Embryonic facial prominence (tissue), 1 donor: ENCODE results near the gene CFAP61.
"Not testable (repeated sequence)": the region's sequence is repeated elsewhere in the genome, so short reads cannot be mapped to it uniquely, and the experiment has no call there.

ENCODE experiments used
- DNase-seq: peaks from one replicate; pipeline ENCODE4 v3.0.0-alpha.2; 2016; ENCODE audit errors: extremely low spot score

The CFAP61 gene

DNA sequence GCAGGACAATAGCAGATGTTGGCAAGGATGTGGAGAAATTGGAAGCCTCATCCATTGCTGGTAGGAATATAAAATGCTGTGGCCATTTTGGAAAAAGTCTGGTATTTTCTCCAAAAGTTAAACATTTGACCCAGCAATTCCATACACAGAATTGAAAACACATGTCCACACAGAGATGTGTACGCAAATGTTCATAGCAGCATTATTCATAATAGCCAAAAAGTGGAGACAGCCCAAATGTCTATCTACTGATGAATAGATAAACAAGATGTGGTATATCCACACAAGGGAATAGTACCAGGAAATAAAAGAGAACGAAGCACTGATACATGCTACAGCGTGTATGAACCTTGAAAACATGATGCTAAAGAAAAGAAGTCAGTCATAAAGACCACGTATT, 40.5 kb downstream of the CFAP61 start:
- DNase-seq, result no peak

DNA sequence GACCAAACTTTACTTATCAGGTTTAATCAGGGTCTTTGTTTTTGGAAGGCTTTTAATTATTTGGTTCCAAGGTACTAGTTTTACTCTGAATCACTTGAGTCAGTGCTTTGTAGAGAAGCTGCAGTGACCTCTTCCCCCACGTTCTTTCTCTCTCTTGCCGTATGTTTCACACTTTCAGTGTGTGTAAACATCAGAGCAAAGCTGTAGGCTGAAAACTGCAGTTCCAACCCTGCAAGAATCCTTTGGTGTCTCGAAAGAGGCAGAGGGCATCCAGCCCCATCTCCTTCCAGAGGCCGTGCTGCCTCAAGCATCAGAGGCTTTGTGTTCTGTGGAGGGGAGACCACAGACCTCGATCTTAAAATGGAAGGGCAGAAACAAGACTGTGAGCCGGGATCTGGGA, 42.1 kb downstream of the CFAP61 start:
- DNase-seq, result no peak

DNA sequence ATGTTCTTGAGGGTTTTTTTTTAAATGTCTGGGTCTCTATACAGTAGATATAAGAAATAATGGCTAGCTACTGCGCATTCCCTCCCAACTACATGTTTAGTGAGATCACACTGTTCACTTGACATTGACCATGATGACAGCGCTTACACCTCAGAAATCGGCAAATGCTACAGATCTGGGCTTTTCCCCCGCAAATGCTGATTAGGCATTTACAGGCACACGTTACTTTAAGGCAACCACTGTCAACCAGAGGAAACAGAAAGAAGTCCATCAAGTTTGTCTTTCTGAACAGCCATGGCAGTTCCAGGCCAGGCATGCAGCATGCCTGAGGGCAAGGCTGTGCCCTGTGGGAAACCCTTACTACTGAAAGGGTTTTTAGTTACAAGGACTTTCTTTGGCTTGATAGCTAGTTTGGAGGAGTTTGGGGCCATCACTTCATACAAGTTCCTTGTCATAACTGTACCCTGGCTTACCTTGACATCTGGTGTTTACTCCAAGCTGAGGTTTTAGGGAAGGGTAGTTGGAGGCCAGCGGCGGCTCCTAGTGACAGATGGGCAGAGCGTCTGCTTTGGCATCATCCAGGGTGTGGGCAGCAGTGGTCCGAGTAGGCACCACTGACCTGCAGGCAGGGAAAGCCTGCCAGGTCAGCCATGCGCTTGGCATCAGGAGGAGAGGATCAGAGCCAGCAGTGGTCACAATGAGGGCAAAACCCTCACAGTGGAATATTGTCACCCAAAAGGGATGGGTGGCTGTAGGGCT, 43.0 kb downstream of the CFAP61 start:
- no peak for DNase-seq

DNA sequence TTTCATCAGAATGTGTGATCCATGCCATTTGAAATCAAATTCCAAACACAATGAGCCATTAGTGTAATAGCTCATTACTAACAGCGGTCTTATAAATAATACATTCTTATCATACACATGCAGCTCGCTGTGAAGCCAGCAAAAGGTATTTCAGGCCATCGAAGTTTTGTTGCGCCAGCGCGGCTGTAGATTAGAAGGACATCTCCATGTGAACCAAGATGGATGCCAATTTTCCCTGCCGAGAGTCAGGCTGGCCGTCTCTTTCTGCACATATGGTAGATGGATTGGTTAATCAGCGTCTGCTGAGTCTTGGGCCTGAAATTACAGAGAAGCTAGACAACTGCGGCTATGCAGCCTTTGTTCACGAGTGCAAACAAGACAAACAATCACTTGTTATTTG, 44.1 kb downstream of the CFAP61 start:
- DNase-seq, result no peak

DNA sequence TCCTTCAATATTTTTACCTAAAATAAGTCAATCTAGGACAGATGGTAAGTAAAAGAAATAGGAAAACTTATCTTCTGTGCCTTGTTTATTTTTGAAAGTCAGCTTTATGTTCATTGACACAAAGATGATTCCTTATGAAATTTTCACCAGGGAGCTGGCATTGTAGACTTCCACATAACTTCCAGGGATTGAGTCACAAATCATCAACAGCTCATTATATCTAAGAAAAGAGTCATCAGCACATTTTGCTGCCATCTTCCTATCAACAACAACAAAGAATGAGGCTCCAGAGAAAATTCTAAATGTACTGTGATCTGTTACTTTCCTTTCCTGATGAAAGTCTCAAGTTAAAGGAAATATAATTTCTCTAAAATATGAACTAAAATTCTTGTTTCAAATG, 48.5 kb downstream of the CFAP61 start:
- DNase-seq, result no peak

DNA sequence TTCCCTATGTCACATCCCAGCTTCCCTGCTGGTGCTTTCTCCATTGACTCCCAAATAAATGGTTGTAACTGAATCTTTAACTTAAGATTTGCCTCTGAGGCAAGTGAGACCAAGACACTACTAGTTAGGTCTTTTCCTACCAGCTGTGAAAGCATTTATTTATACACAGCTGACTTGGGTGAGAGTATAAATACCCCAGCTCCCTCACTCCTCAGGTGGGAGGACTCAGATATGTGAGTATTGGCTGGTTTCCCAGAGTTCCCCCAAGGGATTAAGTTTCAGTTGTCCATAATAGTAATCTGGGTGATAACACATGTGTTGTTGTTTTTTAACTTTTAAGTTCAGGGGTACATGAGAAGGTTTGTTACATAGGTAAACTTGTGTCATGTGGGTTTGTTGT, 49.8 kb downstream of the CFAP61 start:
- no peak for DNase-seq

DNA sequence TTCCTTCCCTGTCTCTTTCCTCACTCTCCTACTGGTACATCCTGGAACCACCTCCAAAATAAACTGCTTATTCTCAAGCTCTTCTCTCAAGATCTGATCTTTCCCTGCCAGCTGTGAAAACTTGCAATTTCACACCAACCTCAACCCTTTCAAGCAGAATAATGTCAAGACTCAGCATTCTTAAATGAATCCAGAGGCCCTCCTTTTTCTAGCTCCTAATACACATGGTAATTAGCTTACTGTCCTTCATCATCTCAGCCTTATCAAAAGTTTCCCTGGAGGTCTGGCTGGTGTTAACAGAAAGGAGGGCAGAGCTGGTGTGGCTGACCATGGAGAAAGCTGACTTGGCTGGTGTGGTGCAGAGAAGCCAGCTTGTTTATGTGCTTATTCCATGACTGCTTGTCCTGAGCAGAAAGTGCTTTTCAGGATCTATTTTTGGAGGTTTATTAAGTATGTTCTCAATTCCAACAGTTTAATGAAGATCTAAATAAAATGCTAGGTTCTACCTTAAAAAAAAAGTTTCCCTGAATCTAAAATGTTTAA, 50.5 kb downstream of the CFAP61 start:
- no peak for DNase-seq

DNA sequence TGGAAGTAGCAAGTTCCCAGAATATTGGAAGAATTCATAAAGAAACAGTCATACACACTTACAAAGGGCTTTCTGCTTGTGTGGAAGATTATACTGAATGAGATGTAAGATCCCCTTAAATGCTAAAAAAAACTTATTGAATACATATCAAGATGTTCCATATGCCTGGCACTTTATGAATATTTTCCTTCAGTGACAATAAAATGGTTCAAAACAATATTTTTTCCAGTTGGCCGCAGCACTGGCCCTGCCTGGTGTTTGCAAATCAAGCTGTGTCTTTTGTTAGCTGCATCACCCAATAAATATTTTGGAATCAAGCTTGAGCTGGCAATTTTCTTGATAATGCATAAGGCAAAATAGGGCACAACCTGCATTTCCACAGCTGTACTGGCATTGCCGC, 51.2 kb downstream of the CFAP61 start:
- no peak for DNase-seq

DNA sequence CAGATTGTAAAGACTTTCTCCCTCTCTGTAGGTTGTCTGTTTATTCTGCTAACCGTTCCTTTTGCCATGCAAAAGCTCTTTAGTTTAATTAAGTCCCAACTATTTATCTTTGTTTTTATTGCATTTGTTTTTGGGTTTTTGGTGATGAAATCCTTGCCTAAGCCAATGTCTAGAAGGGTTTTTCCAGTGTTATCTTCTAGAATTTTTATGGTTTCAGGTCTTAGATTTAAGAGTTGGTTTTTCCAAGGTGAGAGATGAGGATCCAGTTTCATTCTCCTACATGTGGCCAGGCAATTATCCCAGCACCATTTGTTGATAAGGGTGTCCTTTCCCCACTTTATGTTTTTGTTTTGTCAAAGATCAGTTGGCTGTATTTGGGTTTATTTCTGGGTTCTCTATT, 70.9 kb downstream of the CFAP61 start:
- not testable (repeated sequence) for DNase-seq

DNA sequence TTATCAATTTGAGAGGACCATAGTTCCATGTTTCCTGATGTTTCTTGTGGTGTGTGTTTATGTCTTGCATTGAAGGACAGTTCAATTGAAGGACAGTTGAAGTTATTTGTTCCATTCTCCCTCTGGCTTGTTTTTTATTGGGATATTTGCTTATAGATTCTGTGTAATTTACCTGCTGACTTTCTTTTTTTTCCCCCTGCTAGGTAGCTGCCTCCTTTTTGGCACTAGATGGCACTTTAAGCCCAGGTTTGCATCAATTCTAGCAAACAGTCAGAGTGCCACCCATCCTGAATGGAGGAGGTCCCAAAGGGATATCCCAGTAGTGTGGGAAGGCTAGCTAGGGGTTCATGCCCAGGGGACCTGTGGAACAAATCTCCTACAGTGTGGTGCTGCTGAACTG, 78.1 kb downstream of the CFAP61 start:
- no peak for DNase-seq

DNA sequence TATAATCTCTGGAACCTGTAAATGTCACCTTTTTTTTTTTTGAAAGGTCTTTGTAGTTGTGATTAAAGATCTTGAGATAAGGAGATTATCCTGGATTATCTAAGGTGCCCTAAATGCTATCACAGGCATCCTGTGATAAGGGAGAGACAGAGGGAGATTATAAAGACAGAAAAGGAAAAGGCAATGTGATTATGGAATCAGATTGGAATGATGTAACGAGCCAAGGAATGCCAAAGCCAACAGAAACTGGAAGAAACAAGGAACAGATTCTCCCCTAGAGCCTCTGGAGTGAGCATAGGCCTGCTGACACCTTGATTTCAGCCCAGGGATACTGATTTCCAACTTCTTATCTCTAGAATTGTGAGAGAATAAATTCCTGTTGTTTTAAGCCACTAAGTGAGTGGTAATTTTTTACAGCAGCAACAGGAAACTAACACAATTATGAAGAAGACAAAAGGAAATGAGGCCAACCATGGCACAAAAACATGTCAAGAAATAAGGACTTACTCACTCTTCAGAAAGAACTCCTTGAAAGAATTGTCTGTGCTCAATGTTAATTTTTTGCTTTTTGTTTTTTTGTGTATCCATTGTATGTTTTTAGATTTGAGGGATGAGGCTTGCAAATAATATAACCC, 82.7 kb downstream of the CFAP61 start:
- no peak for DNase-seq

DNA sequence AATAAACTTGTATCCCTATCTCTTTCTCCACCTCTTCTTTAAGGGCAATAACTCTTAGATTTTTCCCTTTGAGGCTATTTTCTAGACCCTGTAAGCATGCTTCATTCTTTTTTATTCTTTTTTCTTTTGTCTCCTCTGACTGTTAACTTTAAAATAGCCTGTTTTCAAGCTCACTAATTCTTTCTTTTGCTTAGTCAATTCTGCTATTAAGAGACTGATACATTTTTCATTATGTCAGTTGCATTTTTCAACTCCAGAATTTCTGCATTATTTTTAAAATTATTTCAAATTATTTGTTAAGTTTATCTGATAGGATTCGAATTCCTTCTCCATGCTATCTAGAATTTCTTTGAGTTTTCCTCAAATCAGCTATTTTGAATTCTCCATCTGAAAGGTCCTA, 84.0 kb downstream of the CFAP61 start:
- no peak for DNase-seq

DNA sequence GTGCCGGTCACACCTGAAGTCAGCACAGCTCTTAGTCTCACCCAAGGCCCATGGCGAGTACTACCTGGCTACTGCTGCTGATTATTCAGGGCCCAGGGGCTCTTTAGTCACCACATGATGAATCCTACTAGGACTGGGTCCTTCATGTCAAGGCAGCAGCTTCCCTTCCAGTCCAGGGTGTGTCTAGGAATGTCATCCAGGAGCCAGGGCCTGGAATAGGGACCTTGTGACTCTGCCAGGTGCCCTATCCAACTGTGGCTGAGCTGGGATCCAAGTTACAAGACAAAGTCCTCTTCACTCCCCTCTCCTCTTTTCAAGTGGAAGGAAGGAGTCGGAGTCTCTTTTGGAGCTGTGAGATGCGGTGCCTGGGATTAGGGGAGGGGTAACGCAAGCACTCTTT, 85.5 kb downstream of the CFAP61 start:
- no peak for DNase-seq

DNA sequence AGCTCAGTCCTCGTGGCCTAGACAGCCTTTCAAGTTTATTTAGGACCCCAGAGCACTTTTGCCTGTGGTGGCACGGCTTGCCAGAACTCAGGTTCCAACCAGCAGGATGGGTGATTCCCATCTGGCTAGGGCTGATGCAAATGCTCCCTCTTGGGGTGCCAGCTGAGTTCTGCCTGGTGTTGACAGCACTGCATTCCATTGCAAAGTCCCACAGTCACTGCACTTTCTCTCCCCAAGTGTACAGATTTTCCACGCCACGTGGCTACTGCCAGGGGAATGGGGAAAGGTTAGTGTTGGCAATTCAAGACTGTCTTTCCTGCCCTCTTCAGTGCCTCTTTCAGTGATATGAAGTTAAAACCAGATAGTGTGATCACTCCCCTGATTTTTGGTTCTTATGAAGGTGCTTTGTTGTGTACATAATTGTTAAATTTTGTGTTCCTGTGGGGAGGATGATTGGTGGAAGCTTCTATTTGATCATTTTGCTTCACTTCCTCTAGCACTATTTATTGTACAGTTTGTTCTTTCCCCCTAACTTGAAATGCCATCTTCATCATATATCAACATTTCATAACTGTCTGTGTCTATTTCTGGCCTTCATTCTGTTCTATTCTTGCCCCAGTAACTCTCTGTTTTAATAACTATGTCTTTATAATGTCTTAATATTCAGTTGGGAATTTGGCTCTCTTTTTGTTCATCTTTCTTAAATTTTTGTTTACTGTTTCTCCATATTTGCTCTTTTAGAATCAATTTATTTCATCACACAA, 86.2 kb downstream of the CFAP61 start:
- no peak for DNase-seq

DNA sequence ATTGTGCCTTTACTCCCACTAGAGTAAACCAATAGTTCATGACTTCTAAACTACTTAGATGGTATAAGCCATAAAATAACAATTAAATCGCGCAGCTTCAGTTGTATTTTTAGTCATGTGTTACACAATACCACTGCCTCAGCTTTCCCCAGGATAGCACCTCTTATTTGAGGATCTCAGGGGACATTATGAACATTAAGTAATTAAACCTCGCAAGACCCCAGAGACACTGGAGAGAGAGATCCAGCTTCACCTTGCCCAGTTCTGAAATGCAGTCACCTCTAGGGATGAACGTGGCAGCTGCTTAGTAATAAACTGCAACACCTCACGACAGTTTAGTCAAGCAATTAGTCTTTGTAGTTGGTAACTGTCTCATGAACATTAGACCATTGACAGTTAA, 87.1 kb downstream of the CFAP61 start:
- DNase-seq, result no peak

DNA sequence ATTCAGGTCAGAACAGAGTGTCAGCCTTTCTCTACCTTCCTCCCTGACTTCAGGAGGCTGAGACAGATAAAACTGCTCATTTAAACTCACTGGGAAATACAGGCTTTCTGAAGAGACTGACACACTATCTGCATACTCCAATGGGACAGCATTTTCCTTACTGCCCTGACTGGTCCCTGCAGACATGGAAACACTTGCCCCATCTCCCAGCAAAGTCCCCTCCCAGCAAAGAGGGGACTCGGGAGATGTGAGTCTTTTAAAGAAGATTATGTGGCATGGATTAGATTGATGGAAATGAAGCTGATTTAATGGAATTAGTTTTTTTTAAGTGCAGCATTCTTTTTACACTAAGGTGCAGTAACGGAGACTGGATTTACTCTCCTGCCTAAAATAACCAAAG, 90.8 kb downstream of the CFAP61 start:
- DNase-seq, result no peak

DNA sequence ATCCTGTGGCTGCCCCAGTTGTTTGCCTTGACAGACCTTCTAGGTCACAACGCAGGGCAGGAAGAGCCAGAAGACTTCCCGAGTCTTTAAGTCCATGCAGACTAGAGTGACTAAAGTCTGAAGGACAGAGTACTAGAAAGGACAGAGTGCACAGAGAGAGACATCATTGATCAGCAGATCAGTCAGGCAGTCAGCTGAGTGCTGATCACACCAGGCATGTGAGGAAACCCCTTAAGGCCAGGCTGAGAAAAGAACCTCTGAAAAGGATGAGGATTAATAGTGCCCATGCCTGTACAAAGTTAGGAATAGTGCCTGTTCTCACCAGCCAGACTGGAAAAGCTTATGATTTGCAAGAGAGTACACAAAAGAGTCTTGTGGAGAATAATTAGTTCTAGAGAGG, 91.3 kb downstream of the CFAP61 start:
- no peak for DNase-seq

DNA sequence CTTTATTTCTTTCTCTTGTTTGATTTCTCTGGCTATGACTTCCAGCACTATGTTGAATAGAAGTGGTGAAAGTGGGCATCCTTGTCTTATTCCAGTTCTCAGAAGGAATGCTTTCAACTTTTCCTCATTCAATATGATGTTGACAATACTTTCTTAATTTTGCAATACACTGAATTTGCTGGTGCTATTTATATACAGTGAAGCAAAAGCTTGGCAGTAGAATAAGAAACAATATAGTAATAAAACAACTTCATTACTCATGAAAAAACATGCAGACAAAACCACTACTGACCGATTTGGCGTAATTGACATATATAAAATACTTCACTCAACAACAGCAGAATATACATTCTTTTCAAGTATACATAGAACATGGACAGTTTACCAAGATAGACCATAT, 96.4 kb downstream of the CFAP61 start:
- DNase-seq, result no peak

DNA sequence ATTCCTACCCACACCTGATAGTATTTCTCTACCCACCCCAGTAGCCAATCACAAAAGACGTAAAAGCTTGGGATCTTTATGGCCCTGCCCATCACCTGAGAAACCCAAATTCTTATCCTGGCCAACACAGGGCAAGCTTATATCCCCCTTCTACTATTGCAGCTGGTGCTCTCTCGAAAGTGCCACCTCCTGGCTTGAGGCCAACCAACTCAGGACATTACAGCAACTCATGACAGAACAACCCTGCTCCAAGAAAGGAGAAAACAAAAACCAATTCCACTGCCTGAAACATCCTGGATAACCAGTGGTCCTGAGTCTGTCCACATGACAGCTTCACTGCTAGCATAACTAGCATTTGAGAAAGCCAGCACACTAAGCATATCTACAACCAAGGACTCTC, 97.9 kb downstream of the CFAP61 start:
- no peak for DNase-seq

DNA sequence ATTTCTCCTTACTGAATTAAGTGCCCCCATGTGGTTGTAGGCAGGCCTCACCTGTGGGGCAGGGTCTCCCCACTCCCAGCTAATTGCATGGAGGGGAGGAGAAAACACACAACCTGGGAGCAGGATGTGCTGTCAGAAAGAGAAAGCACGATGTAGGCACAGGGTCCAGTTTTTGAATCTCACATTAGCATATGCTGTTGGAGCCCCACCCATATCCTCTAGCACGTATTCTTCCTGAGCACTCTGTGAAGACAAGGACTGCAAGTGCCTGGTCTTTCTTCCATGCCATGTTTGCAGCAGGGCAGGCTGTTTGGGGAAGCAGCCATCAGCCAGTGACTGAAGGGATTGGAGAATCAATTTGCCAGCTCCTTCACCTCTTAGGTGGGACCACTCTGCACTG, 108.2 kb downstream of the CFAP61 start:
- no peak for DNase-seq

DNA sequence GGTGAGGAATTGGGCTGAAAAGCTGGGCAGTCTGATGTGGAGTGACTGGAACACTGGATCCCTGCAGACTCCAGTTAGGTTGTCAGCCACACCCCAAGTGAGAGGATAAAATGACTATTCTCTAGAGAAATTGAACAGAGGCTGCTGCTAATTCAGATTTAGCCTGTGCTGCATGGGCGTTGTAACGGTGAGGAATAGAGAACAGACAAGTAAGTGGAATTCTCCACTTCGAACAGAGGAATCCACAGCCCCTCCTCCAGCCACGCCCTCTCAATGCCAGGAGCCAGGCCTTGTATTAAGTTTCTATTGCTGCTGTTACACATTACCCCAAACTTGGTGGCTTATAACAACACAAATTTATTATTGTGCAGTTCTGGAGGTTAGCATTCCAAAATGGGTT, 109.3 kb downstream of the CFAP61 start:
- DNase-seq, result no peak

DNA sequence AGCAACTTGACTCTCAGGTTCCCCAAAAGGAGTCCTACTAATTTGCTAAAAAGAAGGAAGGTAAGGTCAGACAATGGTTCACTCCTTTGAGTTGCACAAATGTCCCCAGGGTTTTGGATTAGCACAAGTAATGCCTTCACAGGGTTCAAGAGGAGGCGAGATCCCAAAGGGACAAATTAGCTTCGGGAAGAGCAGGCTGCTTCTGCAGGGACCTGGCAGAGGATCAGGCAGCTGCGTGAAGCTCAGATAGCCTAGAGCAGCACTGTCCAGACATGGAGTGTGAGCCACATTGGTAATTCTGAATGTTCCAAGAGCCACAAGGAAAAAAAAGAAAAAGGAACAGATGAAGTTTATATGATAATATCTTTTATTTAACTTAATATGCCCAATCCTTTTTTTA, 115.4 kb downstream of the CFAP61 start:
- DNase-seq, result no peak

DNA sequence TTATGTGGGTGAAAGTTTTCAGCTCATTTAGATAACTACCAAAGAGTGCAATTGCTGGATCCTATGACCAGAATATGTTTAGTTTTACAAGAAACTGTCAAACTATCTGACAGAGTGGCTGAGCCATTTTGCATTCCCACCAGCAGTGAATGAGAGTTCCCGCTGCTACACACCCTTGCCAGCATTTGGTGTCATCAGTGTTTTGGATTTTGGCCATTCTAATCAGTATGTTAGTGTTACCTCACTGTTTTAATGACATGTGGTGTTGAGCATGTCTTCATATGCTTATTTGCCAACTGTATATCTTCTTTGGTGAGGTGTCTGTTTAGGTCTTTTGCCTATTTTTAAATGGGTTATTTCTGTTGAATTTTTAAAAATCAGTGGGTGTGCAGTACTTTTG, 120.9 kb downstream of the CFAP61 start:
- no peak for DNase-seq
